GM12878 (cell line): ENCODE measurements around the gene LAMA2. TPM values are rescaled to one million over a fixed set of nuclear protein-coding genes. Genes with fewer than 3 reads are reported as not detected.
A peak's percentile ranks its signal among the peaks of the same experiment; 100 is the strongest.

Source experiments
- ATAC-seq: fragments of 200-7000 bp; cut with Tn5 transposase; 3 replicates; pipeline ENCODE4 v1.9.1; 2020; ENCODE audit warnings: mild to moderate bottlenecking, moderate library complexity
- BruUV-seq: library from RNA; stranded (reverse); fragments of 400-500 nt; replicated peaks from 2 replicates; lab custom pipeline; 2021; lab: Mats Ljungman, UMichigan
- CTCF ChIA-PET: fragments of 300-600 bp; sonication (Branson Sonifier 250); formaldehyde crosslinking; extraction: SDS; loops from one replicate; lab custom pipeline; 2021; ENCODE audit warnings: inconsistent platforms; lab: Yijun Ruan, JAX
- POLR2A ChIA-PET: fragments of 350-600 bp; formaldehyde crosslinking; extraction: SDS; loops from one replicate; lab custom pipeline; 2021; ENCODE audit warnings: inconsistent platforms; lab: Charles Lee
- RAD21 ChIA-PET: fragments of 300-600 bp; sonication (Branson Sonifier 250); formaldehyde crosslinking; loops from one replicate; lab custom pipeline; 2023; ENCODE audit warnings: antibody characterized with exemption; ENCODE audit not compliant: unreplicated experiment; lab: Charles Lee
- SMC1A ChIA-PET: fragments of 300-600 bp; sonication (Branson Sonifier 250); formaldehyde crosslinking; loops from one replicate; lab custom pipeline; 2023; ENCODE audit not compliant: unreplicated experiment, uncharacterized antibody; lab: Charles Lee
- DNase-seq: peaks from one replicate; pipeline ENCODE4 v3.0.0-alpha.2; 2011; ENCODE audit warnings: low read depth, low spot score
- FAIRE-seq: peaks from 3 replicates; lab custom pipeline; 2011; peaks lifted over from hg19 to GRCh38; lab: Jason Lieb, UNC
- H2AFZ ChIP-seq: 2 replicates; pipeline ENCODE4 v1.6.0; 2011; ENCODE audit warnings: low read depth, low read length, control low read depth; ENCODE audit not compliant: control insufficient read depth
- H3K27ac ChIP-seq: 2 replicates; pipeline ENCODE4 v1.5.1; 2011; ENCODE audit warnings: control low read depth; ENCODE audit not compliant: control insufficient read depth, insufficient read depth
- H3K27me3 ChIP-seq, 2 experiments: replicated peaks in 1 of 2; 2 replicates each; pipeline versions ENCODE4 v1.6.0 to v1.6.1; 2011; ENCODE audit warnings: low read length in 1 of 2; ENCODE audit not compliant: control insufficient read depth in 2 of 2, insufficient read depth in 2 of 2
- H3K36me3 ChIP-seq, 2 experiments: 2 replicates each; pipeline ENCODE4 v1.5.1; 2011; ENCODE audit warnings: low read length in 1 of 2; ENCODE audit not compliant: control insufficient read depth in 2 of 2, insufficient read depth in 2 of 2
- H3K4me1 ChIP-seq: 2 replicates; pipeline ENCODE4 v1.6.1; 2011; ENCODE audit warnings: mild to moderate bottlenecking, low read length, moderate library complexity, mixed read lengths; ENCODE audit not compliant: control insufficient read depth, insufficient read depth
- H3K4me2 ChIP-seq: 2 replicates; pipeline ENCODE4 v1.6.0; 2011; ENCODE audit warnings: control low read depth; ENCODE audit not compliant: control insufficient read depth, insufficient read depth
- H3K4me3 ChIP-seq: fragments of 200-600 bp; sonication (generic); 2 replicates; pipeline ENCODE4 v1.5.1; 2016
- H3K79me2 ChIP-seq: 2 replicates; pipeline ENCODE4 v1.6.0; 2011; ENCODE audit warnings: low read length; ENCODE audit not compliant: control insufficient read depth, insufficient read depth
- H3K9ac ChIP-seq: 2 replicates; pipeline ENCODE4 v1.8.0; 2011; ENCODE audit warnings: low read length, control low read depth, mixed read lengths; ENCODE audit not compliant: control insufficient read depth, insufficient read depth
- H3K9me3 ChIP-seq: replicated peaks from 3 replicates; pipeline ENCODE4 v1.5.1; 2011; ENCODE audit warnings: mild to moderate bottlenecking, low read length; ENCODE audit not compliant: control insufficient read depth, insufficient read depth
- H4K20me1 ChIP-seq: 2 replicates; pipeline ENCODE4 v1.6.0; 2011; ENCODE audit not compliant: control insufficient read depth, insufficient read depth
- ATF7 ChIP-seq: fragments of 450-650 bp; IDR thresholded peaks from 2 replicates; pipeline ENCODE4 v1.6.1; 2016; ENCODE audit warnings: low read depth, mild to moderate bottlenecking
- CBFB ChIP-seq: IDR thresholded peaks from 2 replicates; pipeline ENCODE4 v1.6.1; 2016; ENCODE audit warnings: antibody characterized with exemption, low read depth
- CHD1 ChIP-seq: IDR thresholded peaks from 2 replicates; pipeline ENCODE4 v1.6.1; 2012; ENCODE audit warnings: low read depth, low read length, improper control_type of control experiment
- EGR1 ChIP-seq, 2 experiments: IDR thresholded peaks; 1 replicate in 1 of 2; 2 replicates in 1 of 2; pipeline ENCODE4 v1.6.1; 2011 to 2012; ENCODE audit warnings: low read depth in 2 of 2, low read length in 2 of 2, borderline replicate concordance in 1 of 2, mild to moderate bottlenecking in 1 of 2, moderate library complexity in 1 of 2
- GABPA ChIP-seq: IDR thresholded peaks from 2 replicates; pipeline ENCODE4 v1.6.1; 2014; ENCODE audit warnings: antibody characterized with exemption, low read depth, mild to moderate bottlenecking, inconsistent platforms
- TARDBP ChIP-seq: IDR thresholded peaks from 2 replicates; pipeline ENCODE4 v1.6.1; 2016; ENCODE audit warnings: borderline replicate concordance
- YBX1 ChIP-seq: fragments of 450-650 bp; IDR thresholded peaks from 2 replicates; pipeline ENCODE4 v1.6.1; 2016; ENCODE audit warnings: antibody characterized with exemption
- ZNF217 ChIP-seq: fragments of 450-650 bp; IDR thresholded peaks from 2 replicates; pipeline ENCODE4 v1.6.1; 2017; ENCODE audit warnings: antibody characterized with exemption, mild to moderate bottlenecking
- WGBS: methylation state at CpG from one replicate; pipeline ENCODE4 v1.1.6; 2016; ENCODE audit warnings: low lambda C conversion rate; ENCODE audit not compliant: insufficient replicate concordance, insufficient coverage; ENCODE audit errors: missing lambda C conversion rate; 5-methylcytosine and 5-hydroxymethylcytosine counted together
- in situ Hi-C: fragments of 300-500 bp; cut with MboI; formaldehyde crosslinking; loops from 9 replicates; pipeline ENCODE4 v1.14.3; 2018; ENCODE audit warnings: mixed read lengths
- intact Hi-C: fragments of 100-400 bp; cut with micrococcal nuclease; formaldehyde crosslinking; loops from one replicate; pipeline ENCODE4 v1.14.2; 2022; ENCODE audit not compliant: unreplicated experiment
- polyA plus RNA-seq, 11 experiments: library from polyadenylated mRNA; depleted of rRNA in 4 of 11; unstranded in 6 of 11; stranded (reverse) in 5 of 11; fragments of >200 nt; fragmentation: Nextera tagmentation in 4 of 11; fragmentation: Illumina TruSeq in 1 of 11; extraction: Ambion mirVana in 4 of 11; extraction: Trizol in 1 of 11; gene quantifications; 1 replicate in 1 of 11; 2 replicates in 10 of 11; pipeline versions ENCODE4 v1.2.1 to v1.2.3, GENCODE V29; 2011 to 2016; ENCODE audit warnings: inconsistent platforms in 2 of 11, missing spikeins in 2 of 11, low read depth in 1 of 11
- total RNA-seq, 4 experiments: library from RNA; depleted of rRNA in 3 of 4; stranded (reverse); fragments of >200 nt in 3 of 4; fragmentation: Illumina TruSeq in 1 of 4; extraction: Trizol in 1 of 4; gene quantifications; 2 replicates each; pipeline versions ENCODE4 v1.2.1 to v1.2.3, GENCODE V29; 2013 to 2021
- TF ChIP-seq, protein P1 (sequence below): fragments of 450-650 bp; IDR thresholded peaks from 2 replicates; pipeline ENCODE4 v1.6.1; 2016; ENCODE audit warnings: mild to moderate bottlenecking, moderate library complexity, borderline replicate concordance
- TF ChIP-seq, protein P2 (sequence below): IDR thresholded peaks from 2 replicates; pipeline ENCODE4 v1.6.1; 2012; ENCODE audit warnings: low read depth, low read length, improper control_type of control experiment
- TF ChIP-seq, protein P3 (sequence below): fragments of 450-650 bp; IDR thresholded peaks from 2 replicates; pipeline ENCODE4 v1.6.1; 2017; ENCODE audit warnings: mild to moderate bottlenecking
- TF ChIP-seq, protein P4 (sequence below): IDR thresholded peaks from 2 replicates; pipeline ENCODE4 v1.6.1; 2011; ENCODE audit warnings: low read depth, low read length, improper control_type of control experiment, borderline replicate concordance

The LAMA2 gene
- total and polyA plus RNA-seq, 10 of the 15 experiments (the other 5 are each of a cell fraction or from before 2014, with no cell fraction given), result 0.04 to 2.0 (median 0.37) TPM; not detected in 1

DNA sequence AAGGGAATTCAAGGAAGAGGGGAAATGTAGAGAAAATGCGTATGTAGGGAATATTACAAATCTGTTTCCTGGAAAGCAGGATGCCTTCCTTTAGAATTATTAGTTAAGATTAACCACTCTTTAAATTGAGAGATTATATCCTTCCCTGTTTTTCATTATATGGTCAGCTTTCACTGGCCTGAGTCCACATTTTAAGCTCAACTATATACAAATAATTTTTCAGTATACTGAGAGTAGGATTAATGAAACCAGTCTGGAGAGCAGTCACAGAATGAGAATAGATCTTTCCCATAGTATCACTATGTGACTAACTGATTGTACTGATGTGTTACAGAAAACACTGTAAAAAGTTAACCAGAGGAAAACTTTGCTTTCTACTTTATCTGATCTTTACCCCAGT lies 306.3 kb downstream of the LAMA2 start (continued):
- TF ChIP-seq, protein P1, sequence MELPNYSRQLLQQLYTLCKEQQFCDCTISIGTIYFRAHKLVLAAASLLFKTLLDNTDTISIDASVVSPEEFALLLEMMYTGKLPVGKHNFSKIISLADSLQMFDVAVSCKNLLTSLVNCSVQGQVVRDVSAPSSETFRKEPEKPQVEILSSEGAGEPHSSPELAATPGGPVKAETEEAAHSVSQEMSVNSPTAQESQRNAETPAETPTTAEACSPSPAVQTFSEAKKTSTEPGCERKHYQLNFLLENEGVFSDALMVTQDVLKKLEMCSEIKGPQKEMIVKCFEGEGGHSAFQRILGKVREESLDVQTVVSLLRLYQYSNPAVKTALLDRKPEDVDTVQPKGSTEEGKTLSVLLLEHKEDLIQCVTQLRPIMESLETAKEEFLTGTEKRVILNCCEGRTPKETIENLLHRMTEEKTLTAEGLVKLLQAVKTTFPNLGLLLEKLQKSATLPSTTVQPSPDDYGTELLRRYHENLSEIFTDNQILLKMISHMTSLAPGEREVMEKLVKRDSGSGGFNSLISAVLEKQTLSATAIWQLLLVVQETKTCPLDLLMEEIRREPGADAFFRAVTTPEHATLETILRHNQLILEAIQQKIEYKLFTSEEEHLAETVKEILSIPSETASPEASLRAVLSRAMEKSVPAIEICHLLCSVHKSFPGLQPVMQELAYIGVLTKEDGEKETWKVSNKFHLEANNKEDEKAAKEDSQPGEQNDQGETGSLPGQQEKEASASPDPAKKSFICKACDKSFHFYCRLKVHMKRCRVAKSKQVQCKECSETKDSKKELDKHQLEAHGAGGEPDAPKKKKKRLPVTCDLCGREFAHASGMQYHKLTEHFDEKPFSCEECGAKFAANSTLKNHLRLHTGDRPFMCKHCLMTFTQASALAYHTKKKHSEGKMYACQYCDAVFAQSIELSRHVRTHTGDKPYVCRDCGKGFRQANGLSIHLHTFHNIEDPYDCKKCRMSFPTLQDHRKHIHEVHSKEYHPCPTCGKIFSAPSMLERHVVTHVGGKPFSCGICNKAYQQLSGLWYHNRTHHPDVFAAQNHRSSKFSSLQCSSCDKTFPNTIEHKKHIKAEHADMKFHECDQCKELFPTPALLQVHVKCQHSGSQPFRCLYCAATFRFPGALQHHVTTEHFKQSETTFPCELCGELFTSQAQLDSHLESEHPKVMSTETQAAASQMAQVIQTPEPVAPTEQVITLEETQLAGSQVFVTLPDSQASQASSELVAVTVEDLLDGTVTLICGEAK, result no peak
- TF ChIP-seq ZNF217, result no peak
- TF ChIP-seq, protein P2, sequence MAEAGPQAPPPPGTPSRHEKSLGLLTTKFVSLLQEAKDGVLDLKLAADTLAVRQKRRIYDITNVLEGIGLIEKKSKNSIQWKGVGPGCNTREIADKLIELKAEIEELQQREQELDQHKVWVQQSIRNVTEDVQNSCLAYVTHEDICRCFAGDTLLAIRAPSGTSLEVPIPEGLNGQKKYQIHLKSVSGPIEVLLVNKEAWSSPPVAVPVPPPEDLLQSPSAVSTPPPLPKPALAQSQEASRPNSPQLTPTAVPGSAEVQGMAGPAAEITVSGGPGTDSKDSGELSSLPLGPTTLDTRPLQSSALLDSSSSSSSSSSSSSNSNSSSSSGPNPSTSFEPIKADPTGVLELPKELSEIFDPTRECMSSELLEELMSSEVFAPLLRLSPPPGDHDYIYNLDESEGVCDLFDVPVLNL, result no peak

DNA sequence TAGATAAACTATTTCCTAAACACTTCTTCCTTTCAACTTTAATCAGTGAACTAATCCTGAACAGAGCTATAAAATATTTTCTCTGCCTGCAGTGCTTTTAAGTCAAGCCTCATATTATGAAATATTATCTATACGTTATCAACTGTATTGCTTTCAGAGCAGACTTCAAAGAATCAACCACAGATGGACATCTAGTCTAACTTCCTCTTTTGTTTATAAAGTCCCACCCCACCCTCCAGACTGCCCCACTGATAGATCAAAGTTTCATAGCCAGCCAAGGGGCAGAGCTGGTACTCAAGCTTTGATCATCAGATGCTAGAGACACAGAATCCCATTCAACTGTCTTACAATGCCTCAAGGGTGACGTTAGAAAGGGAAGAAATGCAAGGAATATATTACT lies 308.3 kb downstream of the LAMA2 start:
- CTCF ChIA-PET, result interaction anchor here (1.1 kb wide), 1 partner anchor 18 kb away, joined by 3 read pairs; no protein-coding TSS in a partner anchor
- Histone ChIP-seq H3K9ac (no peak overlapping the region), H3K4me2 (no peak overlapping the region), H3K9me3 (no peaks in the 10 kb centered on the region)
- intact Hi-C loops, result no loop called here
- WGBS, result 0% methylated on average over 2 of the region's 2 CpGs
- RAD21 ChIA-PET, result no interaction called here
- SMC1A ChIA-PET, result interaction anchor here (0.8 kb wide), 2 partner anchors 12 to 66 kb away, joined by 3 read pairs; no protein-coding TSS in a partner anchor
- TF ChIP-seq TARDBP, result no peak
- TF ChIP-seq GABPA, result no peak
- no peak for TF ChIP-seq EGR1 (IDR thresholded peaks at IDR 0.05; ENCODE audit: borderline replicate concordance in 1 of 2, low read depth in 2 of 2, low read length in 2 of 2)
- TF ChIP-seq CBFB, result no peak
- no peak for TF ChIP-seq CHD1
- TF ChIP-seq, protein P3, sequence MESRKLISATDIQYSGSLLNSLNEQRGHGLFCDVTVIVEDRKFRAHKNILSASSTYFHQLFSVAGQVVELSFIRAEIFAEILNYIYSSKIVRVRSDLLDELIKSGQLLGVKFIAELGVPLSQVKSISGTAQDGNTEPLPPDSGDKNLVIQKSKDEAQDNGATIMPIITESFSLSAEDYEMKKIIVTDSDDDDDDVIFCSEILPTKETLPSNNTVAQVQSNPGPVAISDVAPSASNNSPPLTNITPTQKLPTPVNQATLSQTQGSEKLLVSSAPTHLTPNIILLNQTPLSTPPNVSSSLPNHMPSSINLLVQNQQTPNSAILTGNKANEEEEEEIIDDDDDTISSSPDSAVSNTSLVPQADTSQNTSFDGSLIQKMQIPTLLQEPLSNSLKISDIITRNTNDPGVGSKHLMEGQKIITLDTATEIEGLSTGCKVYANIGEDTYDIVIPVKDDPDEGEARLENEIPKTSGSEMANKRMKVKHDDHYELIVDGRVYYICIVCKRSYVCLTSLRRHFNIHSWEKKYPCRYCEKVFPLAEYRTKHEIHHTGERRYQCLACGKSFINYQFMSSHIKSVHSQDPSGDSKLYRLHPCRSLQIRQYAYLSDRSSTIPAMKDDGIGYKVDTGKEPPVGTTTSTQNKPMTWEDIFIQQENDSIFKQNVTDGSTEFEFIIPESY, result no peak
- TF ChIP-seq YBX1, result no peak
- TF ChIP-seq ATF7, result no peak
- TF ChIP-seq, protein P4, sequence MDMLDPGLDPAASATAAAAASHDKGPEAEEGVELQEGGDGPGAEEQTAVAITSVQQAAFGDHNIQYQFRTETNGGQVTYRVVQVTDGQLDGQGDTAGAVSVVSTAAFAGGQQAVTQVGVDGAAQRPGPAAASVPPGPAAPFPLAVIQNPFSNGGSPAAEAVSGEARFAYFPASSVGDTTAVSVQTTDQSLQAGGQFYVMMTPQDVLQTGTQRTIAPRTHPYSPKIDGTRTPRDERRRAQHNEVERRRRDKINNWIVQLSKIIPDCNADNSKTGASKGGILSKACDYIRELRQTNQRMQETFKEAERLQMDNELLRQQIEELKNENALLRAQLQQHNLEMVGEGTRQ, result no peak
- TF ChIP-seq, all 136 proteins: peak for 0
- peak; percentile 41; the same call in 2 of the 3 replicates for ATAC-seq
- POLR2A ChIA-PET, result no interaction called here
- Histone ChIP-seq H3K79me2 (no peaks in the 10 kb centered on the region), H3K27ac (no peak overlapping the region), H3K36me3 (no peaks in the 10 kb centered on the region), H2AFZ (no peak overlapping the region), H3K27me3 (no peaks in the 10 kb centered on the region), H3K4me1 (no peaks in the 10 kb centered on the region), H3K4me3 (no peak overlapping the region), H4K20me1 (no peaks in the 10 kb centered on the region)
- no peak for DNase-seq
- in situ Hi-C loops, result no loop called here
- no peak for FAIRE-seq
- BruUV-seq, result no TSS peak
